Mesenteric fat pad (tissue), 1 donor: Measurements from ENCODE around the gene MFSD11. TPM values are rescaled to one million over a fixed set of nuclear protein-coding genes. Genes with fewer than 3 reads are reported as not detected.
"Not testable (repeated sequence)": the region's sequence is repeated elsewhere in the genome, so short reads cannot be mapped to it uniquely, and the experiment has no call there.

ENCODE experiments used
- DNase-seq: peaks from one replicate; pipeline ENCODE4 v3.0.0-alpha.2; 2020; ENCODE audit warnings: low spot score
- total RNA-seq: library from RNA; stranded (reverse); fragmentation: NEBNext Ultra II Directional; extraction: Animal tissue kit (Norgen Biotek cat#: 25700); gene quantifications from one replicate; pipeline ENCODE4 v1.2.1, GENCODE V29; 2021
- donor health status: DM: yes; HTN: yes; CAD: no.

MFSD11 gene
- total RNA-seq, 1 donor from 2014 or later, result 23.2 TPM

DNA sequence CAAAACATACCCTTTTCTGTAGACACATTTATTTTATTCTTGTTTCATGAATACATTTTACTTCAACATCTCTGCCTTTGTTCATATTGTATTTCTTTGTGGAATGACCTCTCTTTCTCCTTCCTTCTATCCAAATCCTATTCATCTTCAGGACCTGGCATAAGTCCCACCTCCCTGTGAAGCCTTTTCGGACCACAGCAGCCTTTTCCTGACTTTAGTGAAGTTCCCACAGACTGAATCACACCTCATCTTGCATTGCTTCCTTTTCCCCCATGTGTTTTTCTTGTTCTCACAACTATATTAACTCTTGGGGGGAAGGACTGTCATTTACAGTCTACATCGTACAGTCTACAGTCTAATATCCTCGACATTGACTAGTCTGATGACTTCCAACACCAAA is 58.2 kb downstream of the MFSD11 start:
- no peak for DNase-seq

DNA sequence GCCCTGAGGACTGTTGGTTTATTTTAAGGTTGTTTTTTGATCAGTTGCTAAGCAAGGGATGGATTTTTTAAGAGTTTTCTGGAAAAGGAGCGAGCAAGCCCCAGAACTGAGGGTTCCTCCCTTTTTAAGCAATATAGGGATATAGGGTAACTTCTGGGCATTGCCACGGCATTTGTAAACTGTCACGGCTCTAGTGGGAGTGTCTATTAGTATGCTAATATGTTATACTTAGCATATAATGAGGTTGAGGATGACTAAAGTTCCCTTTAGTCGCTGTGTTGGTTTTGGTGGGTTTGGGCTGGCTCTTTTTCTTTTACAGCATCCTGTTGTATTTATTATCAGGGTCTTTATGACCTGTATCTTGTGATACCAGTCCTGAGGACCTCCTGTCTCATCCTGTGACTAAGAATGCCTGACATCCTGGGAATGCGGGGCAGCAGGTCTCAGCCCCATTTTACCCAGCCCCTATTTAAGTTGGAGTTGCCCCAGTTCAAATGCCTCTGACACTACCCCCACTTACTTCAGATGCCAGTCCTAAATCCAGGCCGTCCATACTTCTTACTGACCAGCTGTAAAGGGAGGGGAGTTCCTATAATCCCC is 59.4 kb downstream of the MFSD11 start:
- DNase-seq, result no peak

DNA sequence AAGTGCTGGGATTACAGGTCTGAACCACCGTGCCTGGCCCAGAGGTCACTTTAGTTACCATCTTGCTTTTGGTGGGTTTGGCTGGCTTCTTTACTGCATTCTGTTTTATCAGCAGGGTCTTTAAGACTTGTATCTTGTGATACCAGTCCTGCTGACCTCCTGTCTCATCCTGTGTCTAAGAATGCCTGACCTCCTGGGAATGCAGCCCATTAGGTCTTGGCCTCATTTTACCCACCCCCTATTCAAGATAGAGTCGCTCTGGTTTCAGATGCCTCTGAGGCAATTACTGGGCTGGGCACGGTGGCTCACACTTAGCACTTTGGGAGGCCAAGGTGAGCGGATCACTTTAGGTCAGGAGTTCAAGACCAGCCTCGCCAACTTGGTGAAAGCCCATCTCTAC is 63.8 kb downstream of the MFSD11 start:
- no peak for DNase-seq

DNA sequence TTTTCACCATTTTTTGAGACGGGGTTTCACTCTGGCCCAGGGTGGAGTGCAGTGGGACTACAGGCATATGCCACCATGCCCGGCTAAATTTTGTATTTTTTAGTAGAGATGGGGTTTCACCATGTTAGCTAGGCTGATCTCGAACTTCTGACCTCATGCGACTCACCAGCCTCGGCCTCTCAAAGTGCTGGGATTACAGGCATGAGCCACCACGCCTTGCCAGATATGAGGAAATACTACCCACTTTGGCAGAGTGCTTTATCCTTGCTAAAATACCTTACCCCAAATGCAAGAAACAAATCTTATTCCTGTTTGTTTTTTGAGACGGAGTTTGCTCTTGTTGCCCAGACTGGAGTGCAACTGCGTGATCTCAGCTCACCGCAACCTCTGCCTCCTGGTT is 67.4 kb downstream of the MFSD11 start:
- DNase-seq, result no peak

DNA sequence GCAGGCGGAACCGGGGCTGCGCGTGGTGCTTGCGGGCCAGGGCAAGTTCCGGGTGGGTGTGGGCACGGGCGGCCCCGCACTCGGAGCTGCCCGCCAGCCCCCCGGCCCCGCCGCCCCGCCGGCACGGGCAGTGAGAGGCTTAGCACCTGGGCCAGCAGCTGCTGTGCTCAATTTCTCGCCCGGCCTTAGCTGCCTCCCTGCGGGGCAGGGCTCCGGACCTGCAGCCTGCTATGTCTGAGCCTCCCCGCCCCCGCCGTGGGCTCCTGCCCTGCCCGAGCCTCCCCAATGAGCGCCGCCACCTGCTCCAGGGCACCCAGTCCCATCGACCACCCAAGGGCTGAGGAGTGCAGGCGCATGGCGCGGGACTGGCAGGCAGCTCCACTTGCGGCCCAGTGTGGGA is 68.2 kb downstream of the MFSD11 start:
- not testable (repeated sequence) for DNase-seq

DNA sequence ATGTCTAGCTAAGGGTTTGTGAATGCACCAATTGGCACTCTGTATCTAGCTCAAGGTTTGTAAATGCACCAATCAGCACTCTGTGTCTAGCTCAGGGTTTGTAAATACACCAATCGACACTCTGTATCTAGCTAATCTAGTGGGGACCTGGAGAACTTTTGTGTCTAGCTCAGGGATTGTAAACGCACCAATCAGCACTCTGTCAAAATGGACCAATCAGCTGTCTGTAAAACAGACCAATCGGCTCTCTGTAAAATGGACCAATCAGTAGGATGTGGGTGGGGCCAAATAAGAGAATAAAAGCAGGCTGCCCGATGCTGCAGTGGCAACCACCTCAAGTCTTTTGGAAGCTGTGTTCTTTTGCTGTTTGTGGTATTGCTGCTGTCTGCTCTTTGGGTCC is 68.8 kb downstream of the MFSD11 start:
- not testable (repeated sequence) for DNase-seq

DNA sequence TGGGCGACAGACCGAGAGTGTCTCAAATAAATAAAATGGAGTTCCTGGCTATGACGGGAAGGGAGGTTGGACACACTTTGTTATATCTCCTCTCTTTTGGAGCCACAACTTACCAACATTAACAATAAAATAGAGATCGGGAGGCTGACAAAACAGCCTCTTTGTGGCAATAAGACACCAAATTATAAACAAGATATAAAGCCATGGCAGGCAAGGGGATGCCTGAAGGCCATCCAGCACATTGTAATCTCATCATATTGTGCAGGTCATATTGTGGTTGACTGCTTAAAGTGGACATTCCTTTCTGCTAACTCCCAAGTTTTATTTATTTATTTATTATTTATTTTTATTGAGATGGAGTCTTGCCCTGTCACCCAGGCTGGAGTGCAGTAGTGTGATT is 70.4 kb downstream of the MFSD11 start:
- no peak for DNase-seq

DNA sequence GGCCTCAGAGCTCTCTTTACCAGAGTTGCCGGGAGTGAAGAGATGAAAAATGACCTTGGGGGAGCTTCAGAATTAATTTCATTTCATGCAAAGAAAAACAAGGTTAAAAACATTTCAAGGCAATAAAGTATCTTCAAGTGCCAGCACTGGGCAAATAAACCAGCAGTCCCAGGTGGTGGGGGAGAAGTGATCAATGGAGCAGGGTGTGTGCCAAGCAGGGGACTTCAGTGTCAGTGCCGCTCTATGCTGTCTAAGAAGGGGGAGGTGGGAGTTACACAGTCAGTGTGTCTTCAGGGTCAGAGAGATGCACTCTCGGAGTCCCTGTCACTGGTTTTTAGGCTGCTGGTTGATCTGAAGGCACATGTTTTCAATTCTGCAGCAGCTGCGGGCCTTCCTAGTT is 73.0 kb downstream of the MFSD11 start:
- no peak for DNase-seq

DNA sequence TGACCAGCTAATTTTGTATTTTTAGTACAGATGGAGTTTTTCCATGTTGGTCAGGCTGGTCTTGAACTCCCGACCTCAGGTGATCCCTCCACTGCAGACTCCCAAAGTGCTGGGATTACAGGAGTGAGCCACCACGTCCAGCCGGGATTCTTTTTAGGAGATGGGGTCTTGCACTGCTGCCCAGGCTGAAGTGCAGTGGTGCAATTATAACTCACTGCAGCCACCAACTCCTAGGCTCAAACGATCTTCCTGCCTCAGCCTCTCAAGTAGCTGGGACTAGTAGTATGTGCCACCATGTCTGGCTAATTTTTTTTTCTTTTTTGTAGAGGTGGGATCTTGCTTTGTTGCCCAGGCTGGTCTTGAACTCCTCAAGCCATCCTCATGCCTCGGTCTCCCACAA is 73.9 kb downstream of the MFSD11 start:
- no peak for DNase-seq

DNA sequence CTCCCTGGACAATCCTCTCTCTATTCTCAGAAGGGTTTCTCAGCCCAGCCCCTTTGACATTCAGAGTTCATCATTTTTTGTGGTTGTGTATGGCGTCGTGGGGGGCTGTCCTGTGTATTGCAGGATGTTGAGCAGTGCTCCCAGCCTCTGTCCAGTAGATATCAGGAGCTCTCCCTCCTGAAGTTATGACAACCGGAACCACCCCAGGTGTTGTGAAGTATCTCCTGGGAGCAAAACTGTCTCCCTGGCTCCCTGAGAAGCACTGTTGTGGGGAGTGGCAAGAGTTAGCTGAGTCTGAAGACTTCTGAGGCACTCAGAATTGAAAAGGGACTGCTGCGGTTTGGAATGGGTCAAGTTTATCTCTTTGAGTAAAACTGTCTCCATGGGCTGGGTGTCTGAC is 74.3 kb downstream of the MFSD11 start:
- DNase-seq, result no peak

DNA sequence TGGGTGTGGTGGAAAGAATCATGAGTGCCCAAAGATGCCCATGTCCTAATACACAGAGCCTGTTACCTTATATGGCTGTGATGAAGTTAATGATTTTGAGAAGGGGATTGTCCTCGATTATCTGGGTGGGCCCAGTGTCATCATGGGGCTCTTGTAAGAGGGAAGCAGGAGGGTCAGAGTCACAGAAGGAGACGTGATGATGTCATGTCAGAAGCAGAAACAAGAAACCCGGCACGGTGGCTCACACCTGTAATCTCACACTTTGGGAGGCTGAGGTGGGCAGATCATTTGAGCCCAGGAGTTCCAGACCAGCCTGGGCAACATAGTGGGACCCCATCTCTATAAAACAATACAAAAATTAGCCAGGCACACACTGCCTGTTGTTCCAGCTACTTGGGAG is 75.0 kb downstream of the MFSD11 start:
- no peak for DNase-seq

DNA sequence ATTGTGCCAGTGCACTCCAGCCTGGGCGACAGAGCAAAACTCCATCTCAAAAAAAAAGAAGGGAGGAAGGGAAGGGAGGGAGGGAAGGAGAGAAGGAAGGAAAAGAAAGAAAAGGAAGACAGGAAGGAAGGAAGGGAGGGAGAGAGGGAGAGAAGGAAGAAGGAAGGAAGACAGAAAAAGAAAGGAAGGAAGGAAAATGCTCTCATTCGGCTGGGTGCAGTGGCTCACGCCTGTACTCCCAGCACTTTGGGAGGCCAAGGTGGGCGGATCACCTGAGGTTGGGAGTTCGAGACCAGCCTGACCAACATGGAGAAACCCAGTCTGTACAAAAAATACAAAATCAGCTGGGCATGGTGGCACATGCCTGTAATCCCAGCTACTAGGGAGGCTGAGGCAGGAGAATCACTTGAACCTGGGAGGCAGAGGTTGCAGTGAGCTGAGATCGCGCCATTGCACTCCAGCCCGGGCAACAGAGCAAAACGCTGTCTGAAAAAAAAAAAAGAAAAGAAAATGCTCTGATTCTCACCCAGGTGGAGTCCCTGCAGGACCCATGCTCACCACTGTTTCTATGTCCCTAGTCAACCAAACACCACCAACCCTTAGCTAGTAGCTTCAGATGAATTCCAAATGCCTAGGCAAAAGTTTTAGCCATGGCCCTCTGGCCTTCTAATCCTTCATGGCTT is 78.1 kb downstream of the MFSD11 start:
- not testable (repeated sequence) for DNase-seq

DNA sequence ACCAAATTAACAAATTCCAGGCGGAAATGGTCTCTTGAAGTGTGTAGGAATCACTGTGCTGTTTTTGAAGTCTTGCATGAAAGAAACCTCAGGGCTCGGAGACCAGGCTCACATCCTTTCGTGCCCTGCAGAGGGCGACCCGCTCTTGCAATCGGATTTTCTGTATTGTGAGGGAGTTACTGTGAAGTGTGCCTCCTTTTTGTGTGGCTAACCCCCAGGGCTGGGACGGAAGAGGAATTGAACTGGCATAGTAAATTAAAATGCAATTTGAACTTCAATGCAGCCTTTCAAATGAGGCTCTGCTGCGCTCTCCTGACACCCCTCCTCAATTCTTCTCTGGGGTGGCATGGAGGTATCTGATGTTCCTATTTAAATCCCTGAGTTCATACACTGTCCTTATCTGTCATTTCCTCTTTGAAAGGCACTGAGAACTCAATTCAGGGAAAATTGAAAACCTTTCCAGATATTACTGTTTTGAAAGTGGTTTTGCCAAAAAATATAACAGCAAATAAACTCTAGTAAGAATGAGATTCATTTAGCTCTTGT is 78.7 kb downstream of the MFSD11 start:
- no peak for DNase-seq

DNA sequence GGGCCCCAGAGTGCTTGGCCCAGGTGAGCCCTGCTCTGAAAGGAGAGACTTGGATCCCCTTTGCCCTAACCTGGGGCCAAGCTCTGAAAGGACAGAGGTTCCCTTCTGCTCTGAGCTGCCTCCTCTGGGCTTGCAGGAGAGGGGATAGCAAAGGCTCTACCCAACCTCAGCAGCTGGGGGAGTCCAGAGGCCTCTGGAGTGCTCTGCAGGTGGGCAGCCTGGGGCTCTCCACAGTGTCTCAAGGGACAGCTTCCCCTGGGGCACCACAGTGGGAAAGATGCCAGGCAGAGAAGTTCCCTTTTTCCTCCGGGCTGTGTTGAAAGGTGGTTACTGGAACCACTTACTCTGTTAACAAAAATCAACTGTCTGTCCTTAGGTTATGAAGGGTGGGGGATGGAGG is 82.1 kb downstream of the MFSD11 start:
- DNase-seq, result no peak

DNA sequence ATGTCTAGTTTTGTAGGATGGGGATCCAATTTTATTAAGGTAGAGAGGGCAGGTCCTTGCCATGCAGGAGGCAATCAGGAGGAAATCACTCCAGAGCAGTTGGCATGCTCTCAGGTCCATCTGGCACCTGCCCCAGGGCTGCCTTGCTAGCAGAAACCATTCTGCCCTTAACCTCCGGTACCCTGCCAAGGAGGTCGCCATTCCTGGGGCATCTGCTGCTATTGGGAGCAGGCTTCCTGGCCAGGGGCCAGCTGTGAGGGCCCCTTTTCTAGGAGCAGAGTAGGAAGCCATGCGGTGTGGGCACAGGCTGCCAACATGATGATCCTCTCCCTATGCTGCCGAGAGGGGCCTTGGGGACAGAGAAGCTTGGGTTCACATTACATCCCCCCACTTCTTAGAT is 82.6 kb downstream of the MFSD11 start:
- DNase-seq, result no peak

DNA sequence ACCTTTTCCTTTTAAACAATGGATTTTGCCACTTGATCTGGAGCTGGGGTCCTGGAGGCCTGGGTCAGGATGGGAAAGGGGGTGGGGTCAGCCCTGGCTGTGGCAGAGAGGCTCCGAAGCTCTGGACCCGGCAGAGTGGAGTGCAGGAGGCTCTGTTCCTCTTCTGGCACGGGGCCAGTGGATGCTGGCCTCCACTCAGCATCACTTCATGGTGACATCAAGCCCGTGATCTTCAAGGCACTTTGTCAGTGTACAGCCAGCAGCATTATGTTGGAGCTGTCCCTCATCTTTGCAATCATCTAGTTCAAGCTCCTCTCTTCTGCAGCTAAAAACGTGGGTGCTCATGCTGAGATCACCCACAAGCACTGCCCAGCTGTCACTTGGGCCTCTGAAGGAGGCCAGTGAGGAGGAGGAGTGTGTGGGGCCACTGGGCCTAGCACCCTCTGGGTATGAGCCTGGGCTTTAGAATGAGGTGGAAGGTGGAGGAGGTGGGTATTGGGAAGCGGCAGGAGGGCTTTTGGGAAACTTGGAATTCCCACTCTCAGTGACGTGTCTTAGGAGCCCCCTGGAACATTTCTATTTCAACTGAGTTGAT is 84.4 kb downstream of the MFSD11 start:
- DNase-seq, result no peak

DNA sequence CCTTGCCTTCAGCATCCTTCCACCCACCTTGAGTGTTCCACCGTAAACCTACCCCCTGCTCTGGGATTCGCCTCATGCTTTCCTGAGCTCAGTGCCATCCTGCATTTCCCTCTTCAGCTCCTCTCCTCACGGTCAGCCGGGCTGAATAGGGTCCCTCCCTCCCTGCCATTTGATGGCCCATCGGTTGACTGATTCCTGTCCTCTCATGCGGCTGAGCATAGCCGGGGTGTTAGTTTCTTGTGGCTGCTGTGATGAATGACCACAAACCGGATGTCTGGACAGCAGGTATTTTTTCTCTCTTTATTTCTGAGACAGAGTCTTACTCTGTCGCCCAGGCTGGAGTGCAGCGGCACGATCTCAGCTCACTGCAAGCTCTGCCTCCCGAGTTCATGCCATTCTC is 86.2 kb downstream of the MFSD11 start:
- no peak for DNase-seq

DNA sequence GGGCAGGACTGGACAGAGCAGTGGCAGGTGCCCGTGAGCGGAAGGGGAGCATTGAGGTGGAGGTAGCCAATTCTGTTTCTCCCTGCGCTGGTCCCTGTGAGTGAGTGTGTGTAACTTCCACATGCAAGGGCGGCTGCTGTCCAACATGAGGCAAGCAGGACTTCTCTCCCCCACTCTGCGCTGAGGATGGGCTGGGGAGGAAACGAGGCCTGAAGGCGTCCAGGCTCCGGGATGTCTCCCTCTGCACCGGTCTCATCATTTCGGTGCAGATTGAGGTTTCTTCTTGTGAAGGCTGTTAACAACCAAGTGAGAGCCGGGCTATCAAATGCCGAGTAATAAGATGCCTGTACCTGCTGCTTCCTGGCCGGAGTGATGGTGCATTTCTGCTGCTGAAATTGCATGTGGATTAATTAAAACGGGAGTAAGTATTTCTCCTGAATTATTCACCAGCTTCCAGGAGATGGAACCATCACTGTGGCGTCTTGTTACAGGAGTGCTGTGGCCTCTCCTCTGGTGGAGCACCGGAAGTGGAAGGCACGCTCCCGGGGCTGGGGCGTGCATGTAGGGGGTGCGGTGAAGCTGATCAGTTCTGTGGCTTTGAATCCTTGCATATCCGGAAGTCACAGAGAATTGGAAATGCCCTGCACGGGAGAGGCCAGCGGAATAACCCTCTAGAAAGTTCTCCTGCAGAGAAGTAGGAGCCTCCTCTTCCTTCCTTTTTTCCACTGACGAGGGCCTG is 88.6 kb downstream of the MFSD11 start:
- no peak for DNase-seq

DNA sequence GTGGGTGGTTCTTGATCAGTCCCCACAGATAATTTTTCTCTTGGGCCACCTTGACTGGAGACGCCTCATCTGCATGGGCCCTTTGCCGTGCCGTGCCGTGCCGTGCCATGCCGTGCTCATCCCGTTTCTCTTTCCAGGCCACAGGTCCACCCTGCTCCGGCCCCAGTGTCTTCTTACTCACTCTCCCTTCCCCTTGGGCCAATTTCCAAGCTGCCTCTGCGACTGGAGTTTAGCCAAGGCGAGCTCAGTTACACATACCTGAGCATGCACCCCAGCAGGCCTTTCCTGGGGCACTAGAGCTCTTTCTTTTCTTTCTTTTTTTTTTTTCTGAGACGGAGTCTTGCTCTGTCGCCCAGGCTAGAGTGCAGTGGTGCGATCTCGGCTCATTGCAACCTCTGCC is 89.8 kb downstream of the MFSD11 start:
- DNase-seq, result no peak
